ENCODE measurements around the gene G6PC3. TPM values are rescaled to one million over a fixed set of nuclear protein-coding genes. Genes with fewer than 3 reads are reported as not detected.
A peak's percentile ranks its signal among the peaks of the same experiment; 100 is the strongest.

The G6PC3 gene
- total and polyA plus RNA-seq, 10 of the 15 experiments (the other 5 are each of a cell fraction or from before 2014, with no cell fraction given) = 13.0 to 93.7 (median 43.0) TPM

- 0 out of 2 replicates have a peak, but pooled peaks cover 3% of the 10 kb centered on the region for H3K4me1 ChIP-seq (ENCODE audit: control insufficient read depth, insufficient read depth, low read length)
- no peaks in the 10 kb centered on the region for H3K27me3 ChIP-seq (replicated peaks in 1 of 2; ENCODE audit: control insufficient read depth in 2 of 2, insufficient read depth in 2 of 2, low read length in 1 of 2)
- BruUV-seq (replicated peaks) = no TSS peak
- no peak for ATAC-seq
- in situ Hi-C loops (cut with MboI) (no loop called here), intact Hi-C loops (cut with micrococcal nuclease; ENCODE audit: unreplicated experiment) (loop anchor here (5.0 kb wide), 1 partner anchor 41 kb away; no protein-coding TSS in a partner anchor)
- H3K36me3 ChIP-seq (ENCODE audit: control insufficient read depth in 2 of 2, insufficient read depth in 2 of 2, low read length in 1 of 2) = peaks cover 3 to 6% of the 10 kb centered on the region in 2 experiments; a peak in 3 of 4 replicates
- H3K9me3 ChIP-seq (replicated peaks; ENCODE audit: control insufficient read depth, insufficient read depth, low read length) = no peaks in the 10 kb centered on the region
- H3K27ac ChIP-seq (ENCODE audit: control insufficient read depth, insufficient read depth) = peak overlapping the region; percentile 76; the same call in 1 of the 2 replicates
- no peak for DNase-seq (ENCODE audit: low read depth, low spot score)
- POLR2A ChIA-PET = interaction anchor here (0.6 to 3.5 kb wide), 3 partner anchors 25 to 150 kb away, joined by 3 to 23 read pairs (median 8); no protein-coding TSS in a partner anchor
- CTCF ChIA-PET = interaction anchor here (1.0 to 2.4 kb wide), 4 partner anchors 40 to 144 kb away, joined by 3 to 8 read pairs (median 3); partner anchors contain the start of gene HDAC5
- peaks cover 15% of the 10 kb centered on the region for H3K79me2 ChIP-seq (ENCODE audit: control insufficient read depth, insufficient read depth, low read length)
- WGBS (ENCODE audit: insufficient coverage, insufficient replicate concordance, low lambda C conversion rate, missing lambda C conversion rate) = 3% methylated on average over 2 of the region's 2 CpGs
- H2AFZ ChIP-seq (ENCODE audit: control insufficient read depth, low read depth, low read length) = no peak overlapping the region
- peak overlapping the region; percentile 89 for H3K9ac ChIP-seq (ENCODE audit: control insufficient read depth, insufficient read depth, low read length)
- no peak for FAIRE-seq
- peak overlapping the region; percentile 91 for H3K4me3 ChIP-seq
- H3K4me2 ChIP-seq (ENCODE audit: control insufficient read depth, insufficient read depth) = peak overlapping the region; percentile 74
- H4K20me1 ChIP-seq (ENCODE audit: control insufficient read depth, insufficient read depth) = no peaks in the 10 kb centered on the region
- SMC1A ChIA-PET (ENCODE audit: uncharacterized antibody, unreplicated experiment) = interaction anchor here (1.0 to 1.7 kb wide), 2 partner anchors 37 to 51 kb away, joined by 3 to 5 read pairs; partner anchors contain the start of gene HDAC5
- TF ChIP-seq BMI1 (IDR thresholded peaks at IDR 0.05; ENCODE audit: borderline replicate concordance) (no peak), ZBTB4 (CRISPR knock-in tag; IDR thresholded peaks at IDR 0.05) (no peak), SPI1 (IDR thresholded peaks at IDR 0.05; ENCODE audit: borderline replicate concordance, insufficient read depth, low read depth, low read length) (no peak), POLR2A (IDR thresholded peaks at IDR 0.05; ENCODE audit: low read depth, low read length) (no peak)
- RAD21 ChIA-PET (ENCODE audit: unreplicated experiment) = interaction anchor here (0.5 to 0.9 kb wide), 3 partner anchors 12 to 51 kb away, joined by 3 to 6 read pairs (median 3); partner anchors contain the start of gene HDAC5
Measured at GRCh38 chr17:44071772-44072171, 1.2 kb downstream of the G6PC3 start.
